Peyer's patch (tissue), 4 donors: Measurements from ENCODE around the gene HSPB9. TPM values are rescaled to one million over a fixed set of nuclear protein-coding genes. Genes with fewer than 3 reads are reported as not detected.
A peak's percentile ranks its signal among the peaks of the same experiment; 100 is the strongest.

Source experiments
- DNase-seq, 3 donors: peaks; one replicate each; pipeline ENCODE4 v3.0.0-alpha.2; 2017 to 2019
- H3K27ac ChIP-seq, 4 donors: fragments of 200-600 bp; sonication (generic); one replicate each; pipeline ENCODE4 v1.5.1; 2016 to 2019
- H3K27me3 ChIP-seq, 2 donors: fragments of 200-600 bp; sonication (generic); one replicate each; pipeline ENCODE4 v1.5.1; 2019
- H3K36me3 ChIP-seq, 3 donors: fragments of 200-600 bp; sonication (generic); one replicate each; pipeline ENCODE4 v1.5.1; 2016 to 2019
- H3K4me1 ChIP-seq, 4 donors: fragments of 200-600 bp; sonication (generic); one replicate each; pipeline ENCODE4 v1.5.1; 2016 to 2019
- H3K4me3 ChIP-seq, 4 donors: fragments of 200-600 bp; sonication (generic); 1 replicate in 3 of 4; 2 replicates in 1 of 4; pipeline ENCODE4 v1.5.1; 2016 to 2019; ENCODE audit warnings: mild to moderate bottlenecking in 1 of 4
- H3K9me3 ChIP-seq, 4 donors: fragments of 200-600 bp; sonication (generic); one replicate each; pipeline ENCODE4 v1.5.1; 2016 to 2019; ENCODE audit warnings: mild to moderate bottlenecking in 1 of 4
- POLR2A ChIP-seq, 2 donors: fragments of 450-650 bp; IDR thresholded peaks; one replicate each; pipeline ENCODE4 v1.5.1; 2017; ENCODE audit warnings: antibody characterized with exemption in 2 of 2, mild to moderate bottlenecking in 2 of 2, moderate library complexity in 2 of 2
- total RNA-seq, 4 donors: library from RNA; depleted of rRNA; stranded (reverse); fragments of >200 nt; gene quantifications; one replicate each; pipeline ENCODE4 v1.1.0, GENCODE V29; 2016
- TF ChIP-seq, protein P1 (sequence below), 6 experiments: fragments of 450-650 bp in 4 of 6; fragments of 200-600 bp in 2 of 6; sonication (generic) in 1 of 6; IDR thresholded peaks; one replicate each; pipeline ENCODE4 v1.5.1; 2017 to 2019; ENCODE audit warnings: antibody characterized with exemption in 6 of 6, mild to moderate bottlenecking in 3 of 6, moderate library complexity in 1 of 6

HSPB9 gene
- total RNA-seq, 4 donors from 2014 or later, result not detected

DNA sequence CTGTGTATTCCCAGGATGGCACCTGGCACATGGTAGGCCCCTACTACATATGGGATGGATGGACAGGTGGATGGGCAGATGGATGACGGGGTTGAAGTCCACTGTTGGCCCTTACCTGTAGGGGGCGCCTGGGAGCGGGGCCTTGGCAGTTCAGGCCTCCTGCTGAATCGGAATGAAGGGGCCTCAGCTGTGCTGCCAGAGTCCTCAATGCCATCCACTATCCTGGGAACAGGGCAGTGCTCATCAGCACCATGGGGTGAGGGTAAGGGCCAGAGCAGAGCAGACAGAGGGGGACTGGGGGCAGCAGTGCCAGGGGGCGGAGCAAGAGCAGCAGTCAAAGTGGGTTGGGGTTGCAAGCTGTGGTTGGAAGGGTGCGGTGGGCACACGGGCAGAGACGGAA, 40.5 kb downstream of the HSPB9 start:
- Histone ChIP-seq H3K4me1 (no peaks in the 10 kb centered on the region), H3K27ac (no peak overlapping the region), H3K4me3 (no peak overlapping the region), H3K27me3 (no peaks in the 10 kb centered on the region), H3K9me3 (no peaks in the 10 kb centered on the region), H3K36me3 (no peaks in the 10 kb centered on the region)
- TF ChIP-seq, protein P1, sequence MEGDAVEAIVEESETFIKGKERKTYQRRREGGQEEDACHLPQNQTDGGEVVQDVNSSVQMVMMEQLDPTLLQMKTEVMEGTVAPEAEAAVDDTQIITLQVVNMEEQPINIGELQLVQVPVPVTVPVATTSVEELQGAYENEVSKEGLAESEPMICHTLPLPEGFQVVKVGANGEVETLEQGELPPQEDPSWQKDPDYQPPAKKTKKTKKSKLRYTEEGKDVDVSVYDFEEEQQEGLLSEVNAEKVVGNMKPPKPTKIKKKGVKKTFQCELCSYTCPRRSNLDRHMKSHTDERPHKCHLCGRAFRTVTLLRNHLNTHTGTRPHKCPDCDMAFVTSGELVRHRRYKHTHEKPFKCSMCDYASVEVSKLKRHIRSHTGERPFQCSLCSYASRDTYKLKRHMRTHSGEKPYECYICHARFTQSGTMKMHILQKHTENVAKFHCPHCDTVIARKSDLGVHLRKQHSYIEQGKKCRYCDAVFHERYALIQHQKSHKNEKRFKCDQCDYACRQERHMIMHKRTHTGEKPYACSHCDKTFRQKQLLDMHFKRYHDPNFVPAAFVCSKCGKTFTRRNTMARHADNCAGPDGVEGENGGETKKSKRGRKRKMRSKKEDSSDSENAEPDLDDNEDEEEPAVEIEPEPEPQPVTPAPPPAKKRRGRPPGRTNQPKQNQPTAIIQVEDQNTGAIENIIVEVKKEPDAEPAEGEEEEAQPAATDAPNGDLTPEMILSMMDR (IDR thresholded peaks at IDR 0.05), result peak in 3 of 6 experiments; percentile 21 to 33 (median 26)
- no peak for TF ChIP-seq POLR2A (IDR thresholded peaks at IDR 0.05)
- DNase-seq, result no peak

DNA sequence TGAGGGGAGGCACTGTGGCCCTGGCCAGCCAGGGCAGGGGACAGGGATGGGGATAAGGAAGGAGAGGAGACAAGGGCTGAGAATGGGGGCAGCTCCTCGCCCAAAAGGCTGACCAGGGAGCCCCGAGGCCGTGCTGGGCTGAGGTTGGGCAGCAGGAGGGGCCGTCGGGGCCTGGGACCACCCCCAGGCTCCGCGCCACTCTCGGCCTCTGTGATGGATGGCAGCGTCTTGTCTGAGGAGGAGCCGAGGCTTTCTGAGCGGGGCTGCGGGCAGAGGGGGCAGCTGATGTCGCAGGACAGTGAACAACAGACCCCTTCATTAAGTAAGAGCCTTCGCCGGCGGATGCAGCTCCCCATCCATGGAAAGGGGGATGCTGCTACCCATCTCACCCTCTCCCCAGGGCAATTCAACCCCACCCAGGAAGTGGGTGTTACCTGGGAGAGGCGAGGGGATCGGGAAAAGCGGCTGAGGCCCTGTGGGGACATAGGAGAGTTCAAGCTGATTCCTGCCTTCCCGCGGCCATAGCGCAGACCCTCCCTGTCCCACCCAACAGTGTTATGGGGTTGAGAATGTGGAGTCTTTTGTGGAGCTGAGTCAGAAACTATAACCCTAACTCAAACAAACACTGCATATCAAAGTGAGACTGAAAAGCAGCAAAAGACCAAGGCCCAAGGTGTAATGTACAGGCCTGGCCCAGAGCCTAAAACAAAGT, 41.2 kb downstream of the HSPB9 start:
- Histone ChIP-seq H3K4me3 (no peak overlapping the region), H3K9me3 (no peaks in the 10 kb centered on the region), H3K27ac (no peak overlapping the region), H3K4me1 (no peaks in the 10 kb centered on the region), H3K36me3 (no peaks in the 10 kb centered on the region), H3K27me3 (no peaks in the 10 kb centered on the region)
- TF ChIP-seq POLR2A (IDR thresholded peaks at IDR 0.05), result no peak
- TF ChIP-seq, protein P1 (IDR thresholded peaks at IDR 0.05), result no peak
- no peak for DNase-seq

DNA sequence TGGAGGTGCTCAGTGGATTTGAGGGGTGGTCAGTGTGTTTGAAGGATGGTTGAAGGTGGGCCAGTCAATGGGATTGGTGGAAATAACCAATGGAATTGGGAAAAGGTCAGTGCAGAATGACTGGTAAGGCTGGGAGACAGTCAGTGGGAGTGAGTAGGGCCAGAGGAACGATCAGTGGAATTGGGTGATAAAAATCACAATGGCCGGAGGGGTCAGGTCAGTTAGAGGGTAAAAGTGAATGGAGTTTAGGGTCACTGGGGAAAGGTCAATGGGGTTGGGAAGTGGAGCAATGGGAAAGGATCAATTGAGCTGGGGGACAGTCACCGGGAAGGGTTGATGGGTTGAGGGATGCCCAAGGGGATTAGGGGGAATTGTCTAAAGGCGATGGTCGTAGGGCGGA, 43.1 kb downstream of the HSPB9 start:
- no peaks in the 10 kb centered on the region for H3K27me3 ChIP-seq
- H3K4me1 ChIP-seq, result no peaks in the 10 kb centered on the region
- TF ChIP-seq, protein P1 (IDR thresholded peaks at IDR 0.05), result no peak
- no peak for TF ChIP-seq POLR2A (IDR thresholded peaks at IDR 0.05)
- no peak overlapping the region for H3K4me3 ChIP-seq
- H3K9me3 ChIP-seq, result no peaks in the 10 kb centered on the region
- no peaks in the 10 kb centered on the region for H3K36me3 ChIP-seq
- H3K27ac ChIP-seq, result no peak overlapping the region
- DNase-seq, result no peak

DNA sequence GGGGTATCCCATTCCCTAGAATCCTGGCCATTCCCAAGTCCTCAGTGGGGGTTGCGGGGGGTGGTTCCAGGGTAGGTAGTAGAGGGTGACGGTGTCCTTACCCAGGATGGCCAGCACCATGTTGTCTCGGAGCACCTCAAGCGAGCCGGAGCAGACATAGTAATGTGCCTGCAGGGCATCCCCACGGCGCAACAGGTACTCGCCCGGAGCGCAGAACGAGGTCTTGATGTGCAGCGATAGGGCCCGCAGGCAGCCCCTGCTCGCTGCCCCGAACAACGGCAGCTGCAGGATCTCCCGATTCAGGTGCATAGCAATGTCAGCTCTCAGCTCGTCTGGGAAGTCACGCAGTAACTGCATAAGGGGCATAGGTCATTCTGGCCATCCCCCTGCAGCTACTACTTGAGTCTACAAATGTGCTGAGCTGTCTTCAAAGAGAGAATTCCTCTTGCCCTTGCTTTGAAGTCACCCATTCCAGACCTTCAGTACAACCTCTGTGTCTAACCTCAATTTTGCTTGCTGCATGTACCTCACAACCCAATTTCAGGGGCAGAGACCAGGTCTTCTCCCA, 43.7 kb downstream of the HSPB9 start:
- TF ChIP-seq, protein P1 (IDR thresholded peaks at IDR 0.05), result no peak
- TF ChIP-seq POLR2A (IDR thresholded peaks at IDR 0.05), result no peak
- no peaks in the 10 kb centered on the region for H3K36me3 ChIP-seq
- no peaks in the 10 kb centered on the region for H3K27me3 ChIP-seq
- no peaks in the 10 kb centered on the region for H3K9me3 ChIP-seq
- no peak overlapping the region for H3K27ac ChIP-seq
- H3K4me3 ChIP-seq, result no peak overlapping the region
- no peak for DNase-seq
- no peaks in the 10 kb centered on the region for H3K4me1 ChIP-seq

DNA sequence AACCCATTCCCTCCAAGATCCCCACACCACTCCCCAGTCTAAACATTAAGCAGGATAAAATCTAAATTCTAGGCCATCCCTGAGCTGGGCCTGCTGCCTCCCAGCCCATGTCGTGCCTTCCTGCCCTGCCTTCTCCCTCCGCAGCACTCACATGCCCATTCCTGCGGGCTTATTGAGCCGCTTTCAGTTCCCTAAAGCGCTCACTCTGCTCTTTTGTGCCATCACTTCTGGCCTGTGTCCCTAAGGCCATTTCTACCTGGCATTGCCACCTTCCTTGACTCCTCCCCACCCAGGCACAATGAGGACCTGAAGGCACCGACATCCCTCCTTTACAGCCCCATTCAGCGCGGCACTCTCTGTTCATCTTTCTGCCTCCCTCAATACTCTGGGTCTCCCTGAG, 45.2 kb downstream of the HSPB9 start:
- TF ChIP-seq, protein P1 (IDR thresholded peaks at IDR 0.05), result no peak
- TF ChIP-seq POLR2A (IDR thresholded peaks at IDR 0.05), result no peak
- no peak overlapping the region for H3K4me3 ChIP-seq
- DNase-seq, result no peak
- no peaks in the 10 kb centered on the region for H3K4me1 ChIP-seq
- H3K27ac ChIP-seq, result no peak overlapping the region
- no peaks in the 10 kb centered on the region for H3K27me3 ChIP-seq
- no peaks in the 10 kb centered on the region for H3K36me3 ChIP-seq
- H3K9me3 ChIP-seq, result no peaks in the 10 kb centered on the region
